Kidney epithelial cell (primary cell): Measurements from ENCODE around the gene POLE. TPM values are rescaled to one million over a fixed set of nuclear protein-coding genes. Genes with fewer than 3 reads are reported as not detected.
A peak's percentile ranks its signal among the peaks of the same experiment; 100 is the strongest.

Experiments used
- DNase-seq: peaks from one replicate; pipeline ENCODE4 v3.0.0-alpha.2; 2010; ENCODE audit warnings: low read depth
- H3K27me3 ChIP-seq: 2 replicates; pipeline ENCODE4 v1.6.0; 2011; ENCODE audit warnings: low read length; ENCODE audit not compliant: control insufficient read depth, insufficient read depth
- H3K36me3 ChIP-seq: 2 replicates; pipeline ENCODE4 v1.5.1; 2011; ENCODE audit warnings: low read length; ENCODE audit not compliant: control insufficient read depth, insufficient read depth
- H3K4me3 ChIP-seq: 2 replicates; pipeline ENCODE4 v1.5.1; 2011; ENCODE audit warnings: low read depth, mild to moderate bottlenecking, control low read depth, low read length
- total RNA-seq: library from RNA; depleted of rRNA; stranded (reverse); fragments of >200 nt; gene quantifications from 2 replicates; pipeline ENCODE4 v1.2.3, GENCODE V29; 2015
- TF ChIP-seq, protein P1 (sequence below): IDR thresholded peaks from 2 replicates; pipeline ENCODE4 v1.5.1; 2011; ENCODE audit warnings: mild to moderate bottlenecking, moderate library complexity, low read length, control low read depth, inconsistent platforms; ENCODE audit not compliant: insufficient read depth, poor library complexity, severe bottlenecking

Gene POLE, protein sequence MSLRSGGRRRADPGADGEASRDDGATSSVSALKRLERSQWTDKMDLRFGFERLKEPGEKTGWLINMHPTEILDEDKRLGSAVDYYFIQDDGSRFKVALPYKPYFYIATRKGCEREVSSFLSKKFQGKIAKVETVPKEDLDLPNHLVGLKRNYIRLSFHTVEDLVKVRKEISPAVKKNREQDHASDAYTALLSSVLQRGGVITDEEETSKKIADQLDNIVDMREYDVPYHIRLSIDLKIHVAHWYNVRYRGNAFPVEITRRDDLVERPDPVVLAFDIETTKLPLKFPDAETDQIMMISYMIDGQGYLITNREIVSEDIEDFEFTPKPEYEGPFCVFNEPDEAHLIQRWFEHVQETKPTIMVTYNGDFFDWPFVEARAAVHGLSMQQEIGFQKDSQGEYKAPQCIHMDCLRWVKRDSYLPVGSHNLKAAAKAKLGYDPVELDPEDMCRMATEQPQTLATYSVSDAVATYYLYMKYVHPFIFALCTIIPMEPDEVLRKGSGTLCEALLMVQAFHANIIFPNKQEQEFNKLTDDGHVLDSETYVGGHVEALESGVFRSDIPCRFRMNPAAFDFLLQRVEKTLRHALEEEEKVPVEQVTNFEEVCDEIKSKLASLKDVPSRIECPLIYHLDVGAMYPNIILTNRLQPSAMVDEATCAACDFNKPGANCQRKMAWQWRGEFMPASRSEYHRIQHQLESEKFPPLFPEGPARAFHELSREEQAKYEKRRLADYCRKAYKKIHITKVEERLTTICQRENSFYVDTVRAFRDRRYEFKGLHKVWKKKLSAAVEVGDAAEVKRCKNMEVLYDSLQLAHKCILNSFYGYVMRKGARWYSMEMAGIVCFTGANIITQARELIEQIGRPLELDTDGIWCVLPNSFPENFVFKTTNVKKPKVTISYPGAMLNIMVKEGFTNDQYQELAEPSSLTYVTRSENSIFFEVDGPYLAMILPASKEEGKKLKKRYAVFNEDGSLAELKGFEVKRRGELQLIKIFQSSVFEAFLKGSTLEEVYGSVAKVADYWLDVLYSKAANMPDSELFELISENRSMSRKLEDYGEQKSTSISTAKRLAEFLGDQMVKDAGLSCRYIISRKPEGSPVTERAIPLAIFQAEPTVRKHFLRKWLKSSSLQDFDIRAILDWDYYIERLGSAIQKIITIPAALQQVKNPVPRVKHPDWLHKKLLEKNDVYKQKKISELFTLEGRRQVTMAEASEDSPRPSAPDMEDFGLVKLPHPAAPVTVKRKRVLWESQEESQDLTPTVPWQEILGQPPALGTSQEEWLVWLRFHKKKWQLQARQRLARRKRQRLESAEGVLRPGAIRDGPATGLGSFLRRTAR (N-terminal part only)
- 11.2 and 15.1 TPM in 2 replicates for total RNA-seq

DNA sequence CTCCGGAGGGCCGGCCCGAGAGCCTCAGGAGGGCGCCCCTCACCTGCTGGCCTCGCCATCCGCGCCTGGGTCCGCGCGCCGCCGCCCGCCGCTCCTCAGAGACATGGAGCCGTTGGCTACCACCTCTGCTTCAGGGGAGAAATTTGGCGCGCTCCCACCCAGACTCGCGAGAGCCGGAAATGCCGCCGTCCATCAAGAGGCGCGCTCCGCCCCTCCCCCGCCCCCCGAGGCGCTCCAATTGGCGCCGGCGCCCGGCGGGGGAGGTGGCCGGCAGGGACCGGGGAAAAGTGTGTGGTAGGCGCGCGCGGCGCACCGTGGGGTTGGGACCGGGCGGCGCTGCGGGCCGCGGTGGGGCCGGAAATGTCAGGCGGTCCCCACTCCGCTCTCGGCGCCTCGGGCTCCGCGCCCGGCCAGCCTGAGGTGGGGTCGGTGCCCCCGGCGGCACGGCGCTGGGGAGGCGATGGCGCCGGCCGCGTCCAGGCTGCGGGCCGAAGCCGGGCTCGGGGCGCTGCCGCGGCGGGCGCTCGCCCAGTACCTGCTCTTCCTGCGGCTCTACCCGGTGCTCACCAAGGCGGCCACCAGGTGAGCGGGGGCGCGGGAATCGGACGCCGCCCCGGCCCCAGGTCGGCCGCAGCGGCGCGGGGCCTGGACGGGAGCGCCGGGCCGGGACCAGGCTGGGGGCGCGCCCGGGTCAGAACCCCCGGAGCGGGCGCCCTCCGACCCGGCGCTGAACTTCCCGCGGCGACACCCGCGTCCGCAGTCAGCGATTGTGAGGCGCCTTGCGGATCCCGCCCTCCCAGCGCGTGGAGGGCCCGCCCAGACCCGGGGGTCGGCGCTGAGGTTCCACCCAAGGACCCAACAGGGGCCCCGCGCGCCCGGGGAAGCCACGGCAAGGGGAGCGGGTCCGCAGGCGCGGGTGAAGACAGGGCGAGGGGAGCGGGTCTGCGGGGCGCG is at the start of gene POLE, which contains the start of gene PXMP2:
Gene POLE (minus strand): TSS at position 132 of the 954 bp plus-strand sequence. CDS start 27 bp downstream, at position 105.
Gene PXMP2 (plus strand): TSS at position 377 of the 954 bp plus-strand sequence. CDS start 84 bp downstream, at position 461.
- H3K4me3 ChIP-seq = peak within 1 kb of the TSS; percentile 65
- TF ChIP-seq, protein P1, sequence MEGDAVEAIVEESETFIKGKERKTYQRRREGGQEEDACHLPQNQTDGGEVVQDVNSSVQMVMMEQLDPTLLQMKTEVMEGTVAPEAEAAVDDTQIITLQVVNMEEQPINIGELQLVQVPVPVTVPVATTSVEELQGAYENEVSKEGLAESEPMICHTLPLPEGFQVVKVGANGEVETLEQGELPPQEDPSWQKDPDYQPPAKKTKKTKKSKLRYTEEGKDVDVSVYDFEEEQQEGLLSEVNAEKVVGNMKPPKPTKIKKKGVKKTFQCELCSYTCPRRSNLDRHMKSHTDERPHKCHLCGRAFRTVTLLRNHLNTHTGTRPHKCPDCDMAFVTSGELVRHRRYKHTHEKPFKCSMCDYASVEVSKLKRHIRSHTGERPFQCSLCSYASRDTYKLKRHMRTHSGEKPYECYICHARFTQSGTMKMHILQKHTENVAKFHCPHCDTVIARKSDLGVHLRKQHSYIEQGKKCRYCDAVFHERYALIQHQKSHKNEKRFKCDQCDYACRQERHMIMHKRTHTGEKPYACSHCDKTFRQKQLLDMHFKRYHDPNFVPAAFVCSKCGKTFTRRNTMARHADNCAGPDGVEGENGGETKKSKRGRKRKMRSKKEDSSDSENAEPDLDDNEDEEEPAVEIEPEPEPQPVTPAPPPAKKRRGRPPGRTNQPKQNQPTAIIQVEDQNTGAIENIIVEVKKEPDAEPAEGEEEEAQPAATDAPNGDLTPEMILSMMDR = no peak
- DNase-seq = peak; percentile 68
- no peaks in the 10 kb centered on the region for H3K36me3 ChIP-seq
- no peaks in the 10 kb centered on the region for H3K27me3 ChIP-seq

DNA sequence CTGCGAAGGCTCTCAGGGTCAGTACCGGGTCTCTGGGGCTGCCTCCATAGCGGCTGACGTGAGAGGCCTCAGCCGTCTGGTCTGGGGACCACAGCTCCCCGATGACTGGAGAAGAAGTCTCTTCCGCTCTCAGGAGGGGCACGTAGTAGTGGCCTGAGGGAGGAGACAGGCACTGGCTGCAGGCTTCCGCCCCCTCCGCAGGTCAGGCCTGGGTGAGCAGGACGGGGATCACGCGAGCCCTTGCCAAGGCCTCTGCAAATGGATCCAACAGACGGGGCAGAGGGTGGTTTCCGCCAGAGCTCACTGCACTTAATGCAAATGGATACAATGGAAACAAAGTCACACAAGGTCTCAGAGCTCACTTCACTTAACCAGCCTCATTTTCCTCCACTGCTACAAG is 49.8 kb upstream of the POLE start:
- Histone ChIP-seq H3K4me3 (no peak overlapping the region), H3K36me3 (peaks cover 12% of the 10 kb centered on the region), H3K27me3 (no peaks in the 10 kb centered on the region)
- TF ChIP-seq, protein P1 = no peak
- no peak for DNase-seq

DNA sequence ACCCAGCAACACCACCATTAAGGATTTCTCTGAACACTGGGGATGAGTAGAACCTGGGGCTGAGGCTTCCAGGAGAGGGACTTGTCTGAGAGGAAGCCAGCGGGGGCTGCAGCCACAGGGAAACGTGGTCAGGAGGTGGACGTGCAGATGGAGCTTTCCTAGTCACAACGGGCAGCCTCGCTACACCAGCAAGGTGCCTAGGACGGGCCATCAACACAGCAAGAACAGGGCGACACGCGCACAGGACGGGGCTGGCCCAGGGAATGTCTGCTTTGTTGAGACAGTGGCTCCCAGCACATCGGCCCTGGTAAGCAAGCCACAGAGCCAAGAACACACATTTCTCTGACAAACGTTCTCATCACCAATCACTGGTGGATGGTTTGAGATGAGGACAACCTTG is 49.2 kb upstream of the POLE start:
- no peak overlapping the region for H3K4me3 ChIP-seq
- H3K27me3 ChIP-seq = no peaks in the 10 kb centered on the region
- no peak for DNase-seq
- H3K36me3 ChIP-seq = peaks cover 10% of the 10 kb centered on the region
- TF ChIP-seq, protein P1 = no peak

DNA sequence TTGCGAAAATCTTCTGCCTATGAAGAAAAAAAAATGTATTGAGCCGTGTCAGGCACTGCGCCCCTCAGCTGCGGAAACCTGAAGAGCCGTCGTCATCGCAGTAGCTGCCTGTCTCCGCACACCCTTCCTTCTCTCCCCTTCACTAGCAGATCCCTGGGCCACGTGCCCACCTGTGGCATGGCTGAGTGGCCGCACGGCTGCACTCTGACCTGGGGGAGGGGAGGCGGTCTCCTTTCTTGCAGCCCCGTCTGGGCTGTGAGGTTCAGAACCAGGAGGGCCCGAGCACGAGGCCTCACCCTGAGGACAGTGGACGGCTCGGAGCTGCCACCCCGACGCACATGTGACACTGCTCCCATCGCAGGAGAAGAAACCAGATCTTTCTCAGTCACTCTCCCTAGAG is 48.4 kb upstream of the POLE start:
- H3K36me3 ChIP-seq = peaks cover 11% of the 10 kb centered on the region
- no peak overlapping the region for H3K4me3 ChIP-seq
- H3K27me3 ChIP-seq = no peaks in the 10 kb centered on the region
- TF ChIP-seq, protein P1 = no peak
- no peak for DNase-seq
